ELF-1 (cell line): ENCODE data around the gene KIF12.

Experiments
- DNase-seq: peaks from one replicate; pipeline ENCODE4 v3.0.0-alpha.2; 2016; ENCODE audit warnings: low read depth, low spot score

KIF12 gene

GRCh38 chr9:114069476-114070187 is 29.5 kb downstream of the KIF12 start:
- peak; percentile 16 for DNase-seq

- DNase-seq = no peak
Measured at GRCh38 chr9:114065304-114065703, 33.8 kb downstream of the KIF12 start.

GRCh38 chr9:114061830-114062474 is 37.1 kb downstream of the KIF12 start:
- no peak for DNase-seq

- no peak for DNase-seq
Measured at GRCh38 chr9:114061292-114061691, 37.8 kb downstream of the KIF12 start.

- DNase-seq = no peak
Measured at GRCh38 chr9:114060711-114061110, 38.4 kb downstream of the KIF12 start.

- no peak for DNase-seq
Measured at GRCh38 chr9:114060070-114060469, 39.0 kb downstream of the KIF12 start.

- DNase-seq = no peak
Measured at GRCh38 chr9:114059047-114059803, 39.9 kb downstream of the KIF12 start.

GRCh38 chr9:114058688-114059046 is 40.4 kb downstream of the KIF12 start:
- no peak for DNase-seq

GRCh38 chr9:114057161-114057885 is 41.8 kb downstream of the KIF12 start:
- no peak for DNase-seq

- DNase-seq = no peak
Measured at GRCh38 chr9:114056527-114056926, 42.6 kb downstream of the KIF12 start.

GRCh38 chr9:114055894-114056293 is 43.2 kb downstream of the KIF12 start:
- no peak for DNase-seq

- DNase-seq = no peak
Measured at GRCh38 chr9:114055061-114055460, 44.0 kb downstream of the KIF12 start.

- no peak for DNase-seq
Measured at GRCh38 chr9:114054191-114054690, 44.9 kb downstream of the KIF12 start.

GRCh38 chr9:114053246-114054005 is 45.7 kb downstream of the KIF12 start:
- no peak for DNase-seq

- no peak for DNase-seq
Measured at GRCh38 chr9:114051706-114052105, 47.4 kb downstream of the KIF12 start.

GRCh38 chr9:114051281-114051680 is 47.8 kb downstream of the KIF12 start:
- DNase-seq = no peak

GRCh38 chr9:114050646-114051045 is 48.4 kb downstream of the KIF12 start:
- no peak for DNase-seq

GRCh38 chr9:114050226-114050568 is 48.9 kb downstream of the KIF12 start:
- no peak for DNase-seq

GRCh38 chr9:114049441-114050225 is 49.5 kb downstream of the KIF12 start:
- no peak for DNase-seq
